ENCODE results near the gene ARHGAP25. TPM values are rescaled to one million over a fixed set of nuclear protein-coding genes. Genes with fewer than 3 reads are reported as not detected.

Gene ARHGAP25
- total RNA-seq, 2 donors from 2014 or later, result 4.2 to 6.6 TPM

DNA sequence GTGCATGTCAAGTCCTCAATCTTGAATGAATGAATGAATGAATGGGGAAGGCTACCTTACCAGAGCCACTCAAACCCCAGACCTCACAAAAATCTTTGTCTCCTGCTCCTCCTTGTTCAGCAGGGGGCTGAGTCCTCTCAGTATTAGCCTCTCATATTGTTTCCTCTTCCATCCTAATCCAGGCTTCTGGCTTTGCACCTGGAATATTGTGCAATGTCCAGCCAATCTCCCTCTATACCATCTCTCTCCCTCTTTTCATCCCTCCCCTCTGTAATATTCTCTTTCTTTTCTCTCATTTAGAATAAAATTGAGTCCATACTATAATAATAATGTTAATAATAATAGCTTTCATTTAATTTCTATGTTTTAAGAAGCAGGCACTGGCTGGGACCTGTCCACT, 34.3 kb downstream of the ARHGAP25 start:
- DNase-seq (no peak), ATAC-seq (no peak)
- Histone ChIP-seq H3K27me3 (no peaks in the 10 kb centered on the region), H3K4me1 (peaks cover 20% of the 10 kb centered on the region), H3K4me3 (no peak overlapping the region), H3K27ac (no peak overlapping the region), H3K9me3 (no peaks in the 10 kb centered on the region), H3K36me3 (replicated peaks in 1 of 2; ENCODE audit: insufficient read depth in 1 of 2, low read depth in 2 of 2) (no peaks in the 10 kb centered on the region)
- intact Hi-C loops (cut with DNase I), result no loop called here
- TF ChIP-seq POLR2A (IDR thresholded peaks at IDR 0.05), result no peak
- TF ChIP-seq, protein P1, sequence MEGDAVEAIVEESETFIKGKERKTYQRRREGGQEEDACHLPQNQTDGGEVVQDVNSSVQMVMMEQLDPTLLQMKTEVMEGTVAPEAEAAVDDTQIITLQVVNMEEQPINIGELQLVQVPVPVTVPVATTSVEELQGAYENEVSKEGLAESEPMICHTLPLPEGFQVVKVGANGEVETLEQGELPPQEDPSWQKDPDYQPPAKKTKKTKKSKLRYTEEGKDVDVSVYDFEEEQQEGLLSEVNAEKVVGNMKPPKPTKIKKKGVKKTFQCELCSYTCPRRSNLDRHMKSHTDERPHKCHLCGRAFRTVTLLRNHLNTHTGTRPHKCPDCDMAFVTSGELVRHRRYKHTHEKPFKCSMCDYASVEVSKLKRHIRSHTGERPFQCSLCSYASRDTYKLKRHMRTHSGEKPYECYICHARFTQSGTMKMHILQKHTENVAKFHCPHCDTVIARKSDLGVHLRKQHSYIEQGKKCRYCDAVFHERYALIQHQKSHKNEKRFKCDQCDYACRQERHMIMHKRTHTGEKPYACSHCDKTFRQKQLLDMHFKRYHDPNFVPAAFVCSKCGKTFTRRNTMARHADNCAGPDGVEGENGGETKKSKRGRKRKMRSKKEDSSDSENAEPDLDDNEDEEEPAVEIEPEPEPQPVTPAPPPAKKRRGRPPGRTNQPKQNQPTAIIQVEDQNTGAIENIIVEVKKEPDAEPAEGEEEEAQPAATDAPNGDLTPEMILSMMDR (IDR thresholded peaks at IDR 0.05), result no peak

DNA sequence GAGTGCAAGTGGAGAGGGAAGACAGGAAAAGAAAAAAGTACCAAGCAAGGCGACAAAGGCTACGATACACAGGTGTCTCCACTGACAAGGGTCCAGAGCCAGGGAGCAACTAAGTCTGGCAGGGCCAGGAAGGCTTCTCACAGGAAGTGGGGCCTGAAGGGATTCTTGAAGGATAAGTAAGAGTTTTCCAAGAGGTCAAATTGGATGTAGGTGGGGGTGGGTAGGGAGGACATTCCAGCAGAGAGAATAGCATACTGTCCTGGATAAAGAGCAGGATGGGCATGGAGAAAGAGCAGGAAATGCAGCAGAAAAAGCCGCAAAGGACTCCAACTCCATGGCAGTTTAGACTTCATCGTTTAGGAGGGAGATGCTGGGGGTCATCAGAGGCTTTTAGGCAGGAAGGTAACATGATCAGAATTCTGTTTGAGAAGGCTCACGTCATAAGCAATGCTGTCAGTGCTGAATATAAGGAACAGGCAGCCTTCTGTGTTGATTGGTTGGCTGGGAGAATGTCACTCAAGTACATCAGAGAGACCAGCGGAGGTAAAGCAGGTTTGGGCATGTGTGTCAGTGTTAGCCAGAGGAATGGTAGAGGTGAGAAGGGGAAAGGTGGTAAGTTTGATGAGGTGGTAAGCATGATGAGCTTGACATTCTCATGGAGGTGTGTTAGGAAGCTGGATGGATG, 35.1 kb downstream of the ARHGAP25 start:
- Histone ChIP-seq H3K4me3 (no peak overlapping the region), H3K4me1 (peaks cover 20% of the 10 kb centered on the region), H3K27me3 (no peaks in the 10 kb centered on the region), H3K27ac (no peak overlapping the region), H3K36me3 (replicated peaks in 1 of 2; ENCODE audit: insufficient read depth in 1 of 2, low read depth in 2 of 2) (no peaks in the 10 kb centered on the region), H3K9me3 (no peaks in the 10 kb centered on the region)
- no peak for ATAC-seq
- no peak for TF ChIP-seq POLR2A (IDR thresholded peaks at IDR 0.05)
- TF ChIP-seq, protein P1 (IDR thresholded peaks at IDR 0.05), result no peak
- no peak for DNase-seq
- intact Hi-C loops (cut with DNase I), result no loop called here
- 82 to 86% methylated on average over 6 of the region's 6 CpGs for WGBS, 2 donors

DNA sequence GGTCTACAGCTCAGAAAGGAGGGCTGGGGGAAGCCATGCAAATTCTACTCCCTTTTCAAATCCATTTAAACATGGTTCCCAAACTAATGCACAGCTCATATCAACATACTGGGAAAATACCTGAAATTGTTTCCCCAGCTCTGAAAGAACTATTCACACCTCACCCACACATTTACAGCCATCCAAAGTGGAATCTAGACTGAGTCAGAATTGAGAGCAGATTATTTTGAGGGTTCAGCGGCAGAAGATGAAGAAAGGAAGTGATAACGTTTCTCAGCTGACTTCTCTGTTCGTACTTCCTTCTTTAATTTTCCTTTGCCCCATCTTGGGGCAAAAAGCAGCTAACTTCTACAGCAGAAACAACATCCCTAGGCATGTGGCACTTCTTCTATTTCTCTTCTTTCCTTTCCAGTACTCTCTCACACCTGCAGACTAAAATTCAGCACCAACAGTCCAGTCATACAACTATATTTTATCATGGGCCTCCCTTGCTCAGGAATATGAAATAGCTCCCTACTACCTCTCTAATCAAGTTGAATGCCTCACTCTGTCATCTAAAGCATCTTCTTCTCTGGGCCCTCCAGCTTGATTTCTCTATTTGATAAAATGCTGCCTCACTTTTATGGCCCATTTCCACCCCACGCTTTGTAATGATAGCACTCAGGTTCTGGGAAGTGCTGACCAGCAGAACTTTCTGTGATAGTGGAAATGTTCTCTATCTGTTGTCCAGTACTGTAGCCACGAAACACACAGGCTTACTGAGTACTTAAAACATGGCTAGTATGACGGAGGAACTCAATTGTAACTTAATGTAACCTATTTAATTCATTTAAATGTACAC, 35.9 kb downstream of the ARHGAP25 start:
- Histone ChIP-seq H3K27me3 (no peaks in the 10 kb centered on the region), H3K27ac (peak overlapping the region in 1 of 4 donors; percentile 32), H3K4me3 (no peak overlapping the region), H3K9me3 (no peaks in the 10 kb centered on the region), H3K4me1 (peaks cover 20% of the 10 kb centered on the region), H3K36me3 (replicated peaks in 1 of 2; ENCODE audit: insufficient read depth in 1 of 2, low read depth in 2 of 2) (no peaks in the 10 kb centered on the region)
- ATAC-seq (no peak), DNase-seq (no peak)
- no peak for TF ChIP-seq POLR2A (IDR thresholded peaks at IDR 0.05)
- TF ChIP-seq, protein P1 (IDR thresholded peaks at IDR 0.05), result no peak
- 74 to 80% methylated on average over 6 of the region's 6 CpGs for WGBS, 2 donors
- intact Hi-C loops (cut with DNase I), result no loop called here

DNA sequence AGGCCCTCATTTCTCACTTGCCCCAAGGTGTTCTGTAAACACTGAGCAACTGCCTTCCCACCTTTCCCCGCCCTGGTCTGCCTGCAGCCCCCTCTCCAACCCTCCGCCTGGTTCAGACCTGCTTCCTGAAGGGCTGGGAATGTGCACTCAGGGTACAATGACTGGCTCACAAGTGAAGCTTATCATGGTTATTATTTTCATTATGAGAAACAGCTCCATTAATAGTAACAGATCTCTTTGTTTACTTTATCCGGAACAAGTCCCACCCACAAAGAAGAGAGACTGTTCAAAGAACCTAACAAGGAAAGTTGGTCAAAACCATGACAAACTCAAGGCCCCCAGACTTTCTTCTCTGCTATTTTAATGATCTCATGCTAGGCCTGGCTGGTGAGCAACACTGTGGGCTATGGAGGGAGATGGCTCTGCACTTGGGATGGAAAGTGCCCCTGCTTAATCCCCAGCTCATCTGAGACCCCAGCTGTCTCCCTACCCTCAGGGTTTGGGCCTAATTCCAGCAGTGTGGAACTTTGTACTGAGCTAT, 36.7 kb downstream of the ARHGAP25 start:
- H3K4me3 ChIP-seq, result no peak overlapping the region
- ATAC-seq (no peak), DNase-seq (no peak)
- WGBS, 2 donors, result 63 to 68% methylated on average over 3 of the region's 3 CpGs
- no peaks in the 10 kb centered on the region for H3K9me3 ChIP-seq
- H3K36me3 ChIP-seq (replicated peaks in 1 of 2; ENCODE audit: insufficient read depth in 1 of 2, low read depth in 2 of 2), result no peaks in the 10 kb centered on the region
- H3K27me3 ChIP-seq, result no peaks in the 10 kb centered on the region
- peak overlapping the region in 1 of 4 donors; percentile 32 for H3K27ac ChIP-seq
- H3K4me1 ChIP-seq, result peaks cover 16% of the 10 kb centered on the region
- TF ChIP-seq POLR2A (IDR thresholded peaks at IDR 0.05), result no peak
- TF ChIP-seq, protein P1 (IDR thresholded peaks at IDR 0.05), result no peak
- intact Hi-C loops (cut with DNase I), result no loop called here

Measured in body of pancreas (tissue), 4 donors.